Epithelial cell of proximal tubule (primary cell): ENCODE results near the gene ARMCX6. TPM values are rescaled to one million over a fixed set of nuclear protein-coding genes. Genes with fewer than 3 reads are reported as not detected.
"Not testable (repeated sequence)": the region's sequence is repeated elsewhere in the genome, so short reads cannot be mapped to it uniquely, and the experiment has no call there.

Experiments used
- DNase-seq: peaks from one replicate; pipeline ENCODE4 v3.0.0-alpha.2; 2011; ENCODE audit warnings: low read depth
- H3K4me3 ChIP-seq: 2 replicates; pipeline ENCODE4 v1.5.1; 2011; ENCODE audit warnings: low read depth, mild to moderate bottlenecking, low read length
- total RNA-seq: library from RNA; depleted of rRNA; stranded (reverse); fragments of >200 nt; gene quantifications from 2 replicates; pipeline ENCODE4 v1.2.3, GENCODE V29; 2015
- TF ChIP-seq, protein P1 (sequence below): conservative IDR thresholded peaks from 2 replicates; pipeline ENCODE4 v1.5.1; 2012; ENCODE audit warnings: low read depth, mild to moderate bottlenecking, low read length

Gene ARMCX6
- total RNA-seq, 1 donor from 2014 or later: 14.4 TPM

DNA sequence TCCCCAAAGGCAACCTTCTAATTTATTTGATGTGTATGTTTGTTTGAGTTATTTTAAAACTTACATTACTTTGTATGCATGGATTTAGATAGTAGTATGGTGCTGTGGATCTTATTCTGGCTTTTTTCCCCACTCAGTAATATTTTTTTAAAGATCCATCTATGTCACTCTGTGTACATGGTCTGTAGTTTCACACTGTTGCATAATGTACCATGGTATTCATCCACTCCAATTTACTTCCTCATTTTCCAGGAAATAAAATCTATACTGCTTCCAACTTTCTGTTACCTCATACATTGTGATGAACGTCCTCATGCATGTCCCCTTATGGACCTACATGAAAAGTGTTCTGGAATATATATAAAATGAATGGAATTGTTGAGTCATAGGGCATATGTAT lies 24.3 kb upstream of the ARMCX6 start:
- TF ChIP-seq, protein P1, sequence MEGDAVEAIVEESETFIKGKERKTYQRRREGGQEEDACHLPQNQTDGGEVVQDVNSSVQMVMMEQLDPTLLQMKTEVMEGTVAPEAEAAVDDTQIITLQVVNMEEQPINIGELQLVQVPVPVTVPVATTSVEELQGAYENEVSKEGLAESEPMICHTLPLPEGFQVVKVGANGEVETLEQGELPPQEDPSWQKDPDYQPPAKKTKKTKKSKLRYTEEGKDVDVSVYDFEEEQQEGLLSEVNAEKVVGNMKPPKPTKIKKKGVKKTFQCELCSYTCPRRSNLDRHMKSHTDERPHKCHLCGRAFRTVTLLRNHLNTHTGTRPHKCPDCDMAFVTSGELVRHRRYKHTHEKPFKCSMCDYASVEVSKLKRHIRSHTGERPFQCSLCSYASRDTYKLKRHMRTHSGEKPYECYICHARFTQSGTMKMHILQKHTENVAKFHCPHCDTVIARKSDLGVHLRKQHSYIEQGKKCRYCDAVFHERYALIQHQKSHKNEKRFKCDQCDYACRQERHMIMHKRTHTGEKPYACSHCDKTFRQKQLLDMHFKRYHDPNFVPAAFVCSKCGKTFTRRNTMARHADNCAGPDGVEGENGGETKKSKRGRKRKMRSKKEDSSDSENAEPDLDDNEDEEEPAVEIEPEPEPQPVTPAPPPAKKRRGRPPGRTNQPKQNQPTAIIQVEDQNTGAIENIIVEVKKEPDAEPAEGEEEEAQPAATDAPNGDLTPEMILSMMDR: no peak
- H3K4me3 ChIP-seq: no peak overlapping the region
- DNase-seq: no peak

DNA sequence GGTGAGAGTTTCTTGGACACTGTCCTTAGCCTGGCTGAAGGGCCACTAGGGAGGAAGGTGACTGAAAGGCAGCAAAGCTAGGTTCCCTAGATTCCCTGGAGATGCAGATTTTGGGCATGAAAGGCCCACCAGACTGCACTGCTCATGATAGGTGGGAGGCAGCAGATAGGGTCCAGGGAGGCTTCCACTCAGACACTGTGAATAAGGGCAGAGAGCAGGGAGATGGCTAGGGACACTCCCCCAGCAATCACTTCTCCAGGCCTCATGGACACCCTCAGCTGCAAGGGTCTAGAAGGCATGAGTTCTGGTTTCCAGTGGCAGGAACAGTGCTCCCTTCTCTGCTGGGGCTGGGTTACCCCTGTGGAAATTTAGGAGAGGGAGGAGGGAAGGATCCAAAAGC lies 21.8 kb upstream of the ARMCX6 start:
- DNase-seq: no peak
- TF ChIP-seq, protein P1: no peak
- no peak overlapping the region for H3K4me3 ChIP-seq

DNA sequence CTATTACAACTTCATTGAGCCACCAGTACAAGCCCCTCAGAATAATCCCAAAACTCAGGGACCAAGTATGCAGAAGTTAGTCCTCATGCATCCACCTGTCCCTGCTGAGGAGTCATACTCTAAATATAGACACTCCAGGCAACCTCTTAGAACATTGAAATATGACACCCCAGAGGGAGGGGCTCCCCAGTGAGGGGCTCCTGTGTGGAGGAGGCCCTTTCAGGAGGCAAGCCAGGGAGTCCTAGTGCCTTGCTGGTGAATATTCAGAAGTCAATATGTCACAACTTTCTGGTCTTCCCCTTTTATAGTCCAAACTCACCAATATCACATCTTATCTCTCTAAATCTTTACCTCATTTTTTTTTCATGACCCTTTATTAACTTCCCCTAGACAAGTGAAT lies 1.6 kb upstream of the ARMCX6 start:
- TF ChIP-seq, protein P1: no peak
- DNase-seq: no peak
- no peak overlapping the region for H3K4me3 ChIP-seq

DNA sequence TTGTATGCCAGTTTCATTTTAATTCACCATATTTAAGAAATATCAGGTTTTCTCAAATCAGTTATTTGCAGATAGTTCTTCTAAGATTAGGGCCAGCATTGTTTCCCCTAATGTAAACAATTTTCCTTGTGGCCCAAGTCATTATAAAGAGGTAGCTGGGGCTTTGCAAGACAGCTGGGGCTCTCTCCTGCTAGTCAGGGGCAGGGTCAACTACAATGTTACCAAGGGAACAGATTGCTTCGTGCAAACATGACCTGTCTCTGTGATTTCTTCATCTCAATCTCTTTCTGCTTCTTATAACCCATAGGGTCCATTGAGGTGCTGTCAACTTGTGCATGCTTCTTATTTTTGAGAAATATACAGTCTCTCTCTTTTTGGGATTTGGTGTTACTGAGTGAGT lies 12.1 kb downstream of the ARMCX6 start:
- TF ChIP-seq, protein P1: no peak
- no peak for DNase-seq
- H3K4me3 ChIP-seq: no peak overlapping the region

DNA sequence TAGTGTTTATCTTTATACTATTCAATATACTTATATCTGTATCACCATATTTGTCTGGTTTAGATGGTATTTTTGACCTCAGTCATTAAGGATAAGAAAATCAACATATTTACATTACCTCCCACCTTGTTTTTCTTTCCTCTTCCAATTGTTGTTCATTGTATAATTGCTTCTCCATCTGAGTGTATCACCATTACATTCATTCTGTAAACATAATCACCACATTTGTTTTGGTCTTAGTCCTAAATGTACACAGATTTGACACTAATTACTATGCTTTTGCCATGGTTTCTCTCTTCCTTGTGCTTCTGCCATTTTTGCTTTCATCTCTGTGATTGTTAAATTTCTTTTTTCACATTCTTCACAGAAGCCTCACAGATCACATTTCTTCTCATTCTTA lies 12.7 kb downstream of the ARMCX6 start:
- TF ChIP-seq, protein P1: no peak
- DNase-seq: no peak
- no peak overlapping the region for H3K4me3 ChIP-seq

DNA sequence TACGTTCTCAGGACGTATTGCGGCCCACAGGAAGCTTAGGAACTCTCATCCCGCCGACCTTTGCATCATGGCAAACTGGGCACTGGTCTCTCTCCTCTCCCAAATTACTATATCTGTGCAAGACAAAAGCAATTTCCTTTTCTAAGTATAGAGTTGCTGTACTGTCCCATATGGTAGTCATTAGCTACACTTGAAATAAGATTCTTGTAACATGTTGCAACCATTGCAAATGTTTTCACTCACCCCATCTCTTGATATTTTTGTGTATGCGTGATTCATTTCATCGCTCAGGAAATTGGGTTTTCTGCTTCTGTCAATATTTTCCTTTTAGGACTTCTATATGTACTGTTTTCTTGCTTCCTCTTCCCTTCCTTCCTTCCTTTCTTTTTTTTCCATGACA lies 15.7 kb downstream of the ARMCX6 start:
- no peak overlapping the region for H3K4me3 ChIP-seq
- TF ChIP-seq, protein P1: no peak
- DNase-seq: no peak

DNA sequence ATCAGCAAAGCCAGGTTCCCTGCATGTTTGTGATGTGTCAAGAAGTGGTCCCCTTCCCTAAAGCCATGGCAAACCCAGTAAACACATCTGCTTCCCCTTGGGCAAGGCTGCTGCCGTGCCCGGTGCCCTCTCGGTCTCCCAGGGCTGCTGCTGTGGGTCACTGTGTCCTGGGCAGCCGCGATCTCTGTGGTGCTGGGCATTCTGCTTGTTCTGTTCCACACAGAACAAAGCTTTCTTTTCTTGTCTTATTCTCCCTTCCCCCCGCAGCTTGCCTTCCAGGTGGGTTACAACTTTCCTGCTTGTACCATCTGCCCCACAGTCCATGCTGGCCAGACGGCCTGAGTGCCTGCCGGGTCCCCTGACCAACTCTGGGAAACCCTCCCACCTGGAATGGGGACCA lies 18.2 kb downstream of the ARMCX6 start:
- DNase-seq, H3K4me3 ChIP-seq: not testable (repeated sequence)
